BJ (cell line): ENCODE data around the gene USE1. TPM values are rescaled to one million over a fixed set of nuclear protein-coding genes. Genes with fewer than 3 reads are reported as not detected.

ENCODE experiments used
- CTCF ChIA-PET: fragments of 350-600 bp; formaldehyde crosslinking; extraction: SDS; loops from one replicate; lab custom pipeline; 2021; ENCODE audit warnings: antibody characterized with exemption, inconsistent platforms; lab: Yijun Ruan, JAX
- POLR2A ChIA-PET: fragments of 300-600 bp; sonication (Branson Sonifier 250); formaldehyde crosslinking; extraction: SDS; loops from one replicate; lab custom pipeline; 2021; ENCODE audit warnings: antibody characterized with exemption; lab: Charles Lee
- DNase-seq: peaks from one replicate; pipeline ENCODE4 v3.0.0-alpha.2; 2011; ENCODE audit warnings: low read depth
- H3K27me3 ChIP-seq: 2 replicates; pipeline ENCODE4 v1.6.0; 2011; ENCODE audit warnings: low read length; ENCODE audit not compliant: control insufficient read depth, insufficient read depth
- H3K36me3 ChIP-seq: 2 replicates; pipeline ENCODE4 v1.5.1; 2011; ENCODE audit warnings: low read length; ENCODE audit not compliant: control insufficient read depth, insufficient read depth
- H3K4me3 ChIP-seq: 2 replicates; pipeline ENCODE4 v1.5.1; 2011; ENCODE audit warnings: low read depth, mild to moderate bottlenecking, control low read depth, low read length
- polyA plus RNA-seq: library from polyadenylated mRNA; depleted of rRNA; stranded (reverse); fragments of >200 nt; gene quantifications from 2 replicates; pipeline ENCODE4 v1.2.3, GENCODE V29; 2011
- TF ChIP-seq, protein P1 (sequence below): IDR thresholded peaks from 2 replicates; pipeline ENCODE4 v1.5.1; 2011; ENCODE audit warnings: low read depth, mild to moderate bottlenecking, control low read depth, inconsistent platforms, low read length, moderate library complexity; ENCODE audit not compliant: insufficient read depth

The USE1 gene
- polyA plus RNA-seq, 1 experiment = 29.7 TPM

DNA sequence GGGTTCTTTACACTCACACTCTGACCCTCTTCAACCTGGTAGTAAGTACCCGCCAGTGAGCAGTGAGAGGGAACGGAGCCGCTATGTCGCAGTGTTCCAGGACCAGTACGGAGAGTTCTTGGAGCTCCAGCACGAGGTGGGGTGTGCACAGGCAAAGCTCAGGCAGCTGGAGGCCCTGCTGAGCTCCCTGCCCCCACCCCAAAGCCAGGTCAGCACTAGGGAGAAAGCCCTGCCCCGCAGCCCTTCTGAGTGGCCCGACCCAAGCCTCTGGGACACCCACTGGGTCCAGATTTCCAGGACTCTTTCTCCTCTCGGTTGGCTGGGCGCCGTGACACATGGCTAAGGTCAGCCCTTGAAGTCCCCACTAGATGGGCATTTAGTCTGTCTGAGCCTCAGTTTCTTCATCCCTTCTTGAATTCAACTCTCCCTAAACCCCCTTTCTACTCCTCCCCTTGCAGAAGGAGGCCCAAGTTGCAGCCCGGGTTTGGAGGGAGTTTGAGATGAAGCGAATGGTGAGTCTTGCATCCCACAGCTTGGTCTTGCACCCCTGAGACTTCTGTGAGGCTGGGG, 12.7 kb downstream of the USE1 start:
- H3K36me3 ChIP-seq = peaks cover 24% of the 10 kb centered on the region
- DNase-seq = no peak
- TF ChIP-seq, protein P1, sequence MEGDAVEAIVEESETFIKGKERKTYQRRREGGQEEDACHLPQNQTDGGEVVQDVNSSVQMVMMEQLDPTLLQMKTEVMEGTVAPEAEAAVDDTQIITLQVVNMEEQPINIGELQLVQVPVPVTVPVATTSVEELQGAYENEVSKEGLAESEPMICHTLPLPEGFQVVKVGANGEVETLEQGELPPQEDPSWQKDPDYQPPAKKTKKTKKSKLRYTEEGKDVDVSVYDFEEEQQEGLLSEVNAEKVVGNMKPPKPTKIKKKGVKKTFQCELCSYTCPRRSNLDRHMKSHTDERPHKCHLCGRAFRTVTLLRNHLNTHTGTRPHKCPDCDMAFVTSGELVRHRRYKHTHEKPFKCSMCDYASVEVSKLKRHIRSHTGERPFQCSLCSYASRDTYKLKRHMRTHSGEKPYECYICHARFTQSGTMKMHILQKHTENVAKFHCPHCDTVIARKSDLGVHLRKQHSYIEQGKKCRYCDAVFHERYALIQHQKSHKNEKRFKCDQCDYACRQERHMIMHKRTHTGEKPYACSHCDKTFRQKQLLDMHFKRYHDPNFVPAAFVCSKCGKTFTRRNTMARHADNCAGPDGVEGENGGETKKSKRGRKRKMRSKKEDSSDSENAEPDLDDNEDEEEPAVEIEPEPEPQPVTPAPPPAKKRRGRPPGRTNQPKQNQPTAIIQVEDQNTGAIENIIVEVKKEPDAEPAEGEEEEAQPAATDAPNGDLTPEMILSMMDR = no peak
- ChIA-PET POLR2A (no interaction called here), CTCF (interaction anchor here (0.6 to 1.4 kb wide), 2 partner anchors 17 to 128 kb away, joined by 3 to 4 read pairs; no protein-coding TSS in a partner anchor)
- H3K4me3 ChIP-seq = no peak overlapping the region
- H3K27me3 ChIP-seq = no peaks in the 10 kb centered on the region

DNA sequence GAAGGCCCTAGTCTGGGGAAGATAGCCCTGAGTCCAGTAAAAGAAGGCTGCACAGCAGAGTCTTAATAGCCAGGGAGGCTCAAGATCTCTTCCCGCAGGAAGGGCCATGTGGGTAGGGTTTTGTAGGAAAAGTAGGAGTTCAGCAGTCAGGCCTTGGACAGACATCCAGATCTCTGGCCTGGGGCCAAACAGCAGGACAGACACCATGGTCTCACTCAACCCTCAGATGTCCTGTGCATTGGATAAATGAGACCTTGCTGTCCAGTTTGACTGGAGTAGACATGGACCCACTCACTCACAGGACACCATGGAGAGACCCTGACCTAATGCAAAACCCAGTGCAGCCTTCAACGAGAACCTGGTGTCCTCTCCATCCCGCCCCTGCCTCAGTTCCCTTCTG, 14.7 kb downstream of the USE1 start:
- ChIA-PET CTCF (interaction anchor here (1.5 kb wide), 1 partner anchor 25 kb away, joined by 6 read pairs; no protein-coding TSS in a partner anchor), POLR2A (interaction anchor here (0.6 kb wide), 1 partner anchor 105 kb away, joined by 18 read pairs; no protein-coding TSS in a partner anchor)
- H3K4me3 ChIP-seq = no peak overlapping the region
- DNase-seq = no peak
- H3K36me3 ChIP-seq = peaks cover 30% of the 10 kb centered on the region
- TF ChIP-seq, protein P1 = no peak
- H3K27me3 ChIP-seq = no peaks in the 10 kb centered on the region

DNA sequence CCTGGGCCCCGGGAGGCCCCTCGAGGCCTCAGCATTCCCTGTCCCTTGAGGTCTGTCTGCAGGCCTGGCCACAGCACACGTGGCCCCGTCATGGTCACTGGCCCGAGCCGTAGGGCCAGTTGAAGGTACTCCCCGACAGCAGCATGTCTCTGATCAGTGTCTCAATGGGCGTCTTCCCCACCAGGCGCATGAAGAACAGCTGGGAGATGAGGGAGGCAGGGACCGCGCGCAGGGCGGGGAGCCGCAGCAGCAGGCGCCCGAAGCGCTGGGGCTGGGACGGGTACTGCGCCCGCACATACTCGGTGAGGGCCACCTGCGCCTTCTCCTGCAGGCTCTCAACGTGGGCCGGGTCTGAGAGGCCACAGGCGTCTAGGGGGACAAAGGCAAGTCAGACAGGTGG, 17.1 kb downstream of the USE1 start:
- ChIA-PET POLR2A (no interaction called here), CTCF (interaction anchor here (0.7 kb wide), 1 partner anchor 113 kb away, joined by 3 read pairs; no protein-coding TSS in a partner anchor)
- H3K27me3 ChIP-seq = no peaks in the 10 kb centered on the region
- H3K4me3 ChIP-seq = no peak overlapping the region
- TF ChIP-seq, protein P1 = no peak
- peaks cover 30% of the 10 kb centered on the region for H3K36me3 ChIP-seq
- DNase-seq = no peak

DNA sequence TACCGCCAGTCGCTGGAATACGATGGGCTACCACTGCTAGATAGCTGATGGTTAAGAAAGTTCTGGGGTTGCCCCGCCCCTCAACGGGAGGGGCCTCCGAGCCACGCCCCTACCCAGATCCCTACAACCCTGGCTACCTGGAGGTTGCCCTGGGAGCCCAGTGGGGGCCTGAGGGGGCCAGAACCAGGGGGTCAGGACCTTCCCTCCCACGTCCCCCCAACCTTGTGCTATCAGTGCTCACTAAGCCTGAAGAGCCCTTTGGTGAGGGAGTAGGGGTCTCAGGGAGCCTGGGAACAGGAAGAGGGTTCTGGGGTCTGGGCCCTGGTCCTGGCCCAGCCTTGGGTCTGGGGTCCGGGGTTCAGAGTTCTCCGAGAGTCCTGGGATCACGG, 19.7 kb downstream of the USE1 start:
- TF ChIP-seq, protein P1 = no peak
- Histone ChIP-seq H3K36me3 (peaks cover 28% of the 10 kb centered on the region), H3K27me3 (no peaks in the 10 kb centered on the region), H3K4me3 (peak overlapping the region; percentile 48)
- ChIA-PET CTCF (interaction anchor here (0.6 to 1.7 kb wide), 6 partner anchors 9 to 31 kb away, joined by 3 to 14 read pairs (median 3); no protein-coding TSS in a partner anchor), POLR2A (no interaction called here)
- DNase-seq = no peak

DNA sequence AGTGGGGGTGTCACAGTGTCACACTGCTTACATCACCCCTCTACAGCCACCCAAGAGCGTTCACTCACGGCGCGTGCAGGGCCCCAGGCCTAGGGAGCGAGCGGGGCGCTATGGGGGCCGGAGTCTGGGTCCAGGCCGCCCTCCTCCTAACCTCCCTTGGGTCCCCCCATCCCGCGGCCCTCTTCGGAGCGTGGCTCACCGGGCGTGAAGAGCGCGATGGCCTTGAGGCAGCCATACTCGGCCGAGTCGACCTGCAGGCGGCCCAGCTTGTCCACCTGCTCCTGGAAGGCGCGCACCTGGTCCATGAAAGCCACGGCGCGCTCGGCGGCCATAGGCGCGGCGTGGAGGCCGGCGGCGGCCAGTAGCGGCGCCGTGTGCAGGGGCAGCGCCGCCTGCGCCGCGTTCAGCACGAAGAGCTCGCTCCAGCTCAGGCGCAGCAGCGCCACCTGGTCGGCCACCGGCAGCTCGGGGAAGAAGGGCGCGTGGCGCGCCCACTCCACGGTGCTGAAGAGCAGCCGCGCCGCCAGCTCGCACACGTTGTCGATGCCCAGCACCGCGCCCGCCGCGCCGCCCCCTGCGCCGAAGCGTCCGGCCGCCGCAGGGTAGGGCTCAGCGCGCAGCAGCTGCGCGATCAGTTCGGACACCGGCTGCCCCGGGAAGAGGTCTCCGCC, 20.3 kb downstream of the USE1 start:
- H3K4me3 ChIP-seq = peak overlapping the region; percentile 48
- CTCF ChIA-PET = interaction anchor here (0.6 to 1.7 kb wide), 8 partner anchors 9 to 47 kb away, joined by 3 to 14 read pairs (median 4); partner anchors contain the start of gene OCEL1
- H3K27me3 ChIP-seq = no peaks in the 10 kb centered on the region
- H3K36me3 ChIP-seq = peaks cover 30% of the 10 kb centered on the region
- no peak for DNase-seq
- TF ChIP-seq, protein P1 = peak; percentile 44
- POLR2A ChIA-PET = no interaction called here
